WTC11 (cell line): ENCODE results near the gene TIE1. TPM values are rescaled to one million over a fixed set of nuclear protein-coding genes. Genes with fewer than 3 reads are reported as not detected.

ENCODE experiments used
- ATAC-seq: fragments of 200-7000 bp; cut with Tn5 transposase; 2 replicates; pipeline ENCODE4 v1.10.0; 2021; ENCODE audit warnings: mild to moderate bottlenecking, moderate library complexity
- CTCF ChIA-PET: fragments of 300-600 bp; sonication (Branson Sonifier 250); formaldehyde crosslinking; loops from one replicate; lab custom pipeline; 2021; ENCODE audit warnings: antibody characterized with exemption; lab: Charles Lee
- POLR2A ChIA-PET: fragments of 350-600 bp; sonication (Branson Sonifier 250); formaldehyde crosslinking; loops from one replicate; lab custom pipeline; 2021; ENCODE audit warnings: antibody characterized with exemption; lab: Charles Lee
- DNase-seq: peaks from one replicate; pipeline ENCODE4 v3.0.0; 2021; ENCODE audit warnings: low spot score
- H3K27ac Mint-ChIP-seq: 2 replicates; pipeline ENCODE4 v1.8.0; 2021; ENCODE audit warnings: mixed read lengths
- H3K27me3 Mint-ChIP-seq: 2 replicates; pipeline ENCODE4 v1.8.0; 2021; ENCODE audit warnings: low read depth, mild to moderate bottlenecking, moderate library complexity, mixed read lengths
- H3K36me3 Mint-ChIP-seq: 2 replicates; pipeline ENCODE4 v1.8.0; 2021; ENCODE audit warnings: mixed read lengths
- H3K4me1 Mint-ChIP-seq: 2 replicates; pipeline ENCODE4 v1.8.0; 2022; ENCODE audit warnings: mixed read lengths
- H3K4me3 Mint-ChIP-seq: 2 replicates; pipeline ENCODE4 v1.8.0; 2021; ENCODE audit warnings: mild to moderate bottlenecking, moderate library complexity, mixed read lengths
- H3K9me3 Mint-ChIP-seq: 2 replicates; pipeline ENCODE4 v1.8.0; 2021; ENCODE audit warnings: mixed read lengths
- ARID4B ChIP-seq: sonication (generic); formaldehyde crosslinking; IDR thresholded peaks from 2 replicates; pipeline ENCODE4 v1.8.0; 2023; ENCODE audit warnings: missing genetic modification reagents, mild to moderate bottlenecking, borderline replicate concordance
- ATF2 ChIP-seq: sonication (generic); formaldehyde crosslinking; IDR thresholded peaks from 2 replicates; pipeline ENCODE4 v1.8.1; 2022; ENCODE audit warnings: low read depth, missing genetic modification reagents, borderline replicate concordance
- CDX4 ChIP-seq: fragments of 250-450 bp; sonication (Bioruptor Pico); IDR thresholded peaks from 2 replicates; pipeline ENCODE4 v1.9.0; 2021; ENCODE audit warnings: moderate library complexity, mild to moderate bottlenecking, inconsistent platforms, borderline replicate concordance
- CREM ChIP-seq: sonication (generic); formaldehyde crosslinking; IDR thresholded peaks from 2 replicates; pipeline ENCODE4 v1.8.1; 2022; ENCODE audit warnings: mild to moderate bottlenecking, missing genetic modification reagents, moderate library complexity
- ETV6 ChIP-seq: sonication (generic); formaldehyde crosslinking; IDR thresholded peaks from 2 replicates; pipeline ENCODE4 v1.8.1; 2022; ENCODE audit warnings: mild to moderate bottlenecking, missing genetic modification reagents
- FOXJ3 ChIP-seq: sonication (generic); formaldehyde crosslinking; IDR thresholded peaks from 2 replicates; pipeline ENCODE4 v1.9.0; 2021; ENCODE audit warnings: missing genetic modification reagents, mild to moderate bottlenecking, borderline replicate concordance
- HMGA2 ChIP-seq: fragments of 250-450 bp; sonication (Bioruptor Pico); IDR thresholded peaks from 2 replicates; pipeline ENCODE4 v1.4.0; 2021; ENCODE audit warnings: mild to moderate bottlenecking, moderate library complexity
- IRF1 ChIP-seq: sonication (generic); formaldehyde crosslinking; IDR thresholded peaks from 2 replicates; pipeline ENCODE4 v1.8.0; 2023; ENCODE audit warnings: missing genetic modification reagents
- IRF2 ChIP-seq: sonication (generic); formaldehyde crosslinking; IDR thresholded peaks from 2 replicates; pipeline ENCODE4 v1.8.0; 2022; ENCODE audit warnings: low read depth, missing genetic modification reagents, borderline replicate concordance
- JAZF1 ChIP-seq: fragments of 250-450 bp; sonication (Bioruptor Pico); IDR thresholded peaks from 2 replicates; pipeline ENCODE4 v1.9.0; 2021; ENCODE audit warnings: moderate library complexity, mild to moderate bottlenecking, inconsistent platforms
- MYBL2 ChIP-seq: sonication (generic); formaldehyde crosslinking; IDR thresholded peaks from 2 replicates; pipeline ENCODE4 v1.8.1; 2023; ENCODE audit warnings: mild to moderate bottlenecking, moderate library complexity, missing genetic modification reagents
- NFATC4 ChIP-seq: fragments of 250-450 bp; sonication (Bioruptor Pico); IDR thresholded peaks from 2 replicates; pipeline ENCODE4 v1.9.0; 2021; ENCODE audit warnings: mild to moderate bottlenecking
- NFE2L1 ChIP-seq: sonication (generic); formaldehyde crosslinking; IDR thresholded peaks from 2 replicates; pipeline ENCODE4 v1.8.1; 2023; ENCODE audit warnings: missing genetic modification reagents
- NFYB ChIP-seq: sonication (generic); formaldehyde crosslinking; conservative IDR thresholded peaks from 2 replicates; pipeline ENCODE4 v1.8.0; 2022; ENCODE audit warnings: low read depth, missing genetic modification reagents
- OVOL2 ChIP-seq: fragments of 250-450 bp; sonication (Bioruptor Pico); IDR thresholded peaks from 2 replicates; pipeline ENCODE4 v1.9.0; 2021; ENCODE audit warnings: mild to moderate bottlenecking, borderline replicate concordance
- PREB ChIP-seq: sonication (generic); formaldehyde crosslinking; IDR thresholded peaks from 2 replicates; pipeline ENCODE4 v1.8.1; 2022; ENCODE audit warnings: mild to moderate bottlenecking, missing genetic modification reagents, moderate library complexity, borderline replicate concordance
- SP1 ChIP-seq: sonication (generic); formaldehyde crosslinking; conservative IDR thresholded peaks from 2 replicates; pipeline ENCODE4 v1.8.1; 2022; ENCODE audit warnings: missing genetic modification reagents
- TCF7 ChIP-seq: sonication (generic); formaldehyde crosslinking; IDR thresholded peaks from 2 replicates; pipeline ENCODE4 v1.8.0; 2022; ENCODE audit warnings: mild to moderate bottlenecking, low read depth, missing genetic modification reagents, moderate library complexity
- TEAD1 ChIP-seq: sonication (generic); formaldehyde crosslinking; IDR thresholded peaks from 2 replicates; pipeline ENCODE4 v1.8.0; 2022; ENCODE audit warnings: mild to moderate bottlenecking, missing genetic modification reagents
- USF2 ChIP-seq: sonication (generic); formaldehyde crosslinking; IDR thresholded peaks from 2 replicates; pipeline ENCODE4 v1.8.1; 2023; ENCODE audit warnings: mild to moderate bottlenecking, missing genetic modification reagents, moderate library complexity
- ZNF138 ChIP-seq: sonication (generic); formaldehyde crosslinking; conservative IDR thresholded peaks from 2 replicates; pipeline ENCODE4 v1.8.1; 2022; ENCODE audit warnings: mild to moderate bottlenecking, moderate library complexity, missing genetic modification reagents
- ZNF263 ChIP-seq: sonication (generic); formaldehyde crosslinking; IDR thresholded peaks from 2 replicates; pipeline ENCODE4 v1.8.1; 2022; ENCODE audit warnings: low read depth, mild to moderate bottlenecking, moderate library complexity, missing genetic modification reagents
- ZNF425 ChIP-seq: fragments of 250-450 bp; sonication (Bioruptor Pico); conservative IDR thresholded peaks from 2 replicates; pipeline ENCODE4 v1.9.0; 2021; ENCODE audit warnings: mild to moderate bottlenecking
- total RNA-seq: library from RNA; stranded (reverse); gene quantifications from 3 replicates; pipeline ENCODE4 v1.2.3, GENCODE V29; 2021

The TIE1 gene
- total RNA-seq, 1 experiment from 2014 or later = 2.5 TPM

- Mint-ChIP-seq H3K27ac (no peak overlapping the region), H3K4me3 (no peak overlapping the region), H3K36me3 (no peaks in the 10 kb centered on the region), H3K27me3 (peaks cover 13% of the 10 kb centered on the region), H3K9me3 (no peaks in the 10 kb centered on the region), H3K4me1 (no peaks in the 10 kb centered on the region)
- TF ChIP-seq SP1 (no peak), IRF2 (CRISPR knock-in tag) (no peak), TEAD1 (no peak), ATF2 (CRISPR knock-in tag) (no peak), ZNF138 (CRISPR knock-in tag) (no peak), ZNF263 (CRISPR knock-in tag) (no peak), USF2 (CRISPR knock-in tag) (no peak), IRF1 (CRISPR knock-in tag) (no peak), NFE2L1 (no peak), TCF7 (CRISPR knock-in tag) (no peak), FOXJ3 (no peak)
- CTCF ChIA-PET = no interaction called here
- ATAC-seq (no peak), DNase-seq (no peak)
- POLR2A ChIA-PET = no interaction called here
These were observed 37.2 kb downstream of the TIE1 start for GRCh38 chr1:43338001-43338400.

- Mint-ChIP-seq H3K36me3 (no peaks in the 10 kb centered on the region), H3K4me3 (no peak overlapping the region), H3K27ac (no peak overlapping the region), H3K27me3 (peaks cover 13% of the 10 kb centered on the region), H3K9me3 (no peaks in the 10 kb centered on the region), H3K4me1 (peaks cover 4% of the 10 kb centered on the region; the same call in 1 of the 2 replicates)
- no peak for DNase-seq
- POLR2A ChIA-PET = interaction anchor here (1.1 kb wide), 1 partner anchor 19 kb away, joined by 3 read pairs; the partner anchor contains the start of gene CDC20
- no peak for ATAC-seq
- TF ChIP-seq HMGA2 (no peak), NFATC4 (CRISPR knock-in tag) (no peak), NFYB (CRISPR knock-in tag) (no peak), ARID4B (CRISPR knock-in tag) (no peak), CDX4 (no peak), ETV6 (CRISPR knock-in tag) (no peak), ZNF425 (CRISPR knock-in tag) (no peak), SP1 (no peak), PREB (CRISPR knock-in tag) (no peak), OVOL2 (CRISPR knock-in tag) (no peak), JAZF1 (CRISPR knock-in tag) (no peak), CREM (CRISPR knock-in tag) (no peak), MYBL2 (CRISPR knock-in tag) (no peak)
- CTCF ChIA-PET = interaction anchor here (0.8 kb wide), 1 partner anchor 51 kb away, joined by 3 read pairs; no protein-coding TSS in a partner anchor
These were observed 38.9 kb downstream of the TIE1 start for GRCh38 chr1:43339584-43340232.
